CD4-positive, alpha-beta T cell treated with Interleukin-15 for 1 hour (primary cell): ENCODE data around the gene ZFAND5.
A peak's percentile ranks its signal among the peaks of the same experiment; 100 is the strongest.

Experiments used
- DNase-seq: peaks from one replicate; pipeline ENCODE4 v3.0.0-alpha.2; 2020

The ZFAND5 gene

GRCh38 chr9:72364679-72365524 is at the start of gene ZFAND5:
Gene ZFAND5 (minus strand): TSS chr9:72365208. CDS start chr9:72360778, 4,430 bp downstream.
- DNase-seq = peak; percentile 95

GRCh38 chr9:72412483-72413040 is 47.6 kb upstream of the ZFAND5 start:
- no peak for DNase-seq

GRCh38 chr9:72410214-72410613 is 45.2 kb upstream of the ZFAND5 start:
- DNase-seq = no peak

GRCh38 chr9:72407114-72407513 is 42.1 kb upstream of the ZFAND5 start:
- DNase-seq = no peak

- DNase-seq = no peak
Observed at GRCh38 chr9:72402744-72403143, 37.7 kb upstream of the ZFAND5 start.

- DNase-seq = no peak
Observed at GRCh38 chr9:72401396-72401795, 36.4 kb upstream of the ZFAND5 start.

GRCh38 chr9:72400866-72401265 is 35.9 kb upstream of the ZFAND5 start:
- DNase-seq = no peak

- DNase-seq = no peak
Observed at GRCh38 chr9:72399391-72399790, 34.4 kb upstream of the ZFAND5 start.

- no peak for DNase-seq
Observed at GRCh38 chr9:72396247-72397091, 31.5 kb upstream of the ZFAND5 start.

GRCh38 chr9:72394066-72394465 is 29.1 kb upstream of the ZFAND5 start:
- no peak for DNase-seq

GRCh38 chr9:72390907-72391306 is 25.9 kb upstream of the ZFAND5 start:
- DNase-seq = no peak

- no peak for DNase-seq
Observed at GRCh38 chr9:72386186-72386585, 21.2 kb upstream of the ZFAND5 start.

- DNase-seq = no peak
Observed at GRCh38 chr9:72384710-72385485, 19.9 kb upstream of the ZFAND5 start.

GRCh38 chr9:72383978-72384709 is 19.1 kb upstream of the ZFAND5 start:
- DNase-seq = no peak

GRCh38 chr9:72382405-72382804 is 17.4 kb upstream of the ZFAND5 start:
- DNase-seq = no peak

- DNase-seq = no peak
Observed at GRCh38 chr9:72377041-72377440, 12.0 kb upstream of the ZFAND5 start.

GRCh38 chr9:72371151-72371550 is 6.1 kb upstream of the ZFAND5 start:
- no peak for DNase-seq

GRCh38 chr9:72365525-72366256 is 683 bp upstream of the ZFAND5 start:
- peak; percentile 81 for DNase-seq

GRCh38 chr9:72363908-72364678 is 915 bp downstream of the ZFAND5 start:
- peak; percentile 67 for DNase-seq

GRCh38 chr9:72363236-72363635 is 1.8 kb downstream of the ZFAND5 start:
- DNase-seq = no peak
